ENCODE data around the gene OR4N2. TPM values are rescaled to one million over a fixed set of nuclear protein-coding genes. Genes with fewer than 3 reads are reported as not detected.
A peak's percentile ranks its signal among the peaks of the same experiment; 100 is the strongest.
"Not testable (repeated sequence)": the region's sequence is repeated elsewhere in the genome, so short reads cannot be mapped to it uniquely, and the experiment has no call there.

Gene OR4N2
- total RNA-seq, 2 donors from 2014 or later: not detected

- Mint-ChIP-seq H3K27ac (no peak overlapping the region), H3K9me3 (peaks cover 0 to 1% of the 10 kb centered on the region in 2 donors), H3K4me1 (ENCODE audit: low read depth) (no peaks in the 10 kb centered on the region), H3K27me3 (ENCODE audit: low read depth) (no peaks in the 10 kb centered on the region), H3K36me3 (ENCODE audit: insufficient read depth in 2 of 2) (no peaks in the 10 kb centered on the region), H3K4me3 (no peak overlapping the region)
- no peak for DNase-seq
- peak in 1 of 2 donors; percentile 43 for ATAC-seq (replicated peaks in 1 of 2)
Observed at GRCh38 chr14:19801118-19801464, 2.5 kb upstream of the OR4N2 start.

DNA sequence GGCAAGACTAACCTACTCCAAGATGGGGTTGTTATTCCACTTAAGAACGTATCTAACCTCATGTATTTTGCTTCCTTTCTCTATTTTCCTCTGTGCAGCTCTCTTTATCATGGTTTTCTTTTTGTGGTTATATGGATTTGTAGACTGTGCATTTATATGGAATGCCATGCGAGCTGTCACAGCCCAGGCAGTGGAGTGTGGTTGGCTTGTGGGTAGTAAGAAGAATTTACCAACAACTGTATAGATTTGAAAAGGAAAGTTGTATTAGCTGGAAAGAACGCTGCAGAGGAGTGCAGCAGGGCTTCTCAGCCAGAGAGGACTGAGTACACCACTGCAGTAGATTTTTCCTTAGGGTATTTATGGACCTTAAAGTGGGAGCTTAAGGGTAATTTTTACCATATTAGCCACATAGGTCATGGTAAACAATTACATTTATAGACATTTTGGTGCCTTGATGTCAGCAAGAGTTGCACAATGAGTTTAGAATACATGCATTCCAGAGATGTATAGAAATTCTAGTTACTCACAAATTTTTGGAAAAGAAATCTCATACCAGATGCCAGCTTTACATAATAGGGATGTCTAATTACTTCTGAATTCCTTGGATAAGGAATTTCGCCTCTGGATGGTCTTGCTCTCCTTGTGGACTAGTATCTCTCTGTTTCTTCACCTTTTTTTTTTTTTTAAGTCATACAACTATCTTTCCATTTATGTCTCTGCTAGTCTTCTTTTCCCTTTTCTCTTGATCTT is 9.8 kb downstream of the OR4N2 start:
- not testable (repeated sequence) for ATAC-seq (replicated peaks in 1 of 2)

DNA sequence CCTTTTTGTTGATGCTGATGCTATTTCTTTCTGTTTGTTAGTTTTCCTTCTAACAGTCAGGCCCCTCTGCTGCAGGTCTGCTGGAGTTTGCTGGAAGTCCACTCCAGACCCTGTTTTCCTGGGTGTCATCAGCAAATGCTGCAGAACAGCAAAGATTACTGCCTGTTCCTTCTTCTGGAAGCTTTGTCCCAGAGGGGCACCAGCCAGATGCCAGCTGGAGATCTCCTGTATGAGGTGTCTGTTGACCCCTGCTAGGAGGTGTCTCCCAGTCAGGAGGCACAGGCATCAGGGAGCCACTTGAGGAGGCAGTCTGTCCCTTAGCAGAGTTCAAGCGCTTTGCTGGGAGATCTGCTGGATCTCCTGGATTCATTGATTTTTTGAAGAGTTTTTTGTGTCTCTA is 16.3 kb downstream of the OR4N2 start:
- H3K27ac Mint-ChIP-seq; H3K36me3 Mint-ChIP-seq (ENCODE audit: insufficient read depth in 2 of 2); H3K27me3 Mint-ChIP-seq (ENCODE audit: low read depth); H3K9me3 Mint-ChIP-seq; DNase-seq; H3K4me1 Mint-ChIP-seq (ENCODE audit: low read depth); ATAC-seq (replicated peaks in 1 of 2); H3K4me3 Mint-ChIP-seq: not testable (repeated sequence)

More for the DNA sequence above, 9.8 kb downstream of the OR4N2 start:
- H3K27ac Mint-ChIP-seq; H3K9me3 Mint-ChIP-seq; H3K36me3 Mint-ChIP-seq (ENCODE audit: insufficient read depth in 2 of 2); DNase-seq; H3K27me3 Mint-ChIP-seq (ENCODE audit: low read depth); H3K4me1 Mint-ChIP-seq (ENCODE audit: low read depth); H3K4me3 Mint-ChIP-seq: not testable (repeated sequence)

GRCh38 chr14:19821016-19821415 is 17.4 kb downstream of the OR4N2 start:
- H3K27me3 Mint-ChIP-seq (ENCODE audit: low read depth); H3K9me3 Mint-ChIP-seq; H3K27ac Mint-ChIP-seq; H3K36me3 Mint-ChIP-seq (ENCODE audit: insufficient read depth in 2 of 2); H3K4me3 Mint-ChIP-seq; H3K4me1 Mint-ChIP-seq (ENCODE audit: low read depth); ATAC-seq (replicated peaks in 1 of 2); DNase-seq: not testable (repeated sequence)

DNA sequence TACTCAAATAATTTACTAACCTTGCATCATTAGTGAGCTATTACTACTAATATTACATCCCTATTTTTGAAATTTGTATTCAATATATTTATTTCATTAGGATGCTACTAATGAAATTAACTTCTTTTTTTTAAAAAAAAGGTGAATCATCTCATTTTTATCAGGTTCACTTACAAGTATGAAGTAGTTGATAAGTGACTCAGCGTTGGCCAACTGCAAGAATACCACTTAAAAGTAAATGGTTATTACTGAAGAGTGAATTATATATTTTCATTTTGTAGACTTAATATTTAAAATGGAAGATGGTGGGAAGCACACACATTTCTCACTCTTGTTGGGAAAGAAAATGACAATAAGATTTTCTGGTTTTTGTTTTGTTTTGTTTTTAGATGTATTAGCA is 19.6 kb downstream of the OR4N2 start:
- Mint-ChIP-seq H3K4me3 (no peak overlapping the region), H3K9me3 (peaks cover 7 to 9% of the 10 kb centered on the region in 2 donors), H3K27ac (no peak overlapping the region), H3K36me3 (ENCODE audit: insufficient read depth in 2 of 2) (peaks cover 0 to 3% of the 10 kb centered on the region in 2 donors), H3K27me3 (ENCODE audit: low read depth) (no peaks in the 10 kb centered on the region), H3K4me1 (ENCODE audit: low read depth) (no peaks in the 10 kb centered on the region)
- ATAC-seq (replicated peaks in 1 of 2) (no peak), DNase-seq (no peak)

DNA sequence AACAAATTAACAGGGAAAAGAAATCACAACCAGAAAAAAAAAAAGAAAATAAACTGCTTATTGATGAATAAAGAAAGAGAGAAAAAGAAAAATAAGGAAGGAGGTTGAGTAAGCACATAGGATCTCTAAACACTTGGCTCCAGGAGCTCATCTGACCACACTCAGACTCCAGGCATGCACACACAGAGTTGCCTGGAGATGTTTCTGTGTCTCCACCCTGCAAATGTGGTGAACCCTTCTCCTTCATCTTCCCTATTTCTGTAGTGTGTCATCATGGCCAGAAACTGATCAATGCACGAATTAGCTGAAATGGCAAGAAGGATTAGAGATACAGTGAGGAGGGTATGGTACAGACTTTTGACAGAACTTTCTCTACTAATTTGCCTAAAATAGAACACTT is 20.2 kb downstream of the OR4N2 start:
- peaks cover 0 to 3% of the 10 kb centered on the region in 2 donors for H3K36me3 Mint-ChIP-seq (ENCODE audit: insufficient read depth in 2 of 2)
- H3K4me1 Mint-ChIP-seq (ENCODE audit: low read depth): no peaks in the 10 kb centered on the region
- DNase-seq (no peak), ATAC-seq (replicated peaks in 1 of 2) (no peak)
- no peaks in the 10 kb centered on the region for H3K27me3 Mint-ChIP-seq (ENCODE audit: low read depth)
- H3K4me3 Mint-ChIP-seq: no peak overlapping the region
- no peak overlapping the region for H3K27ac Mint-ChIP-seq
- H3K9me3 Mint-ChIP-seq: peaks cover 6 to 9% of the 10 kb centered on the region in 2 donors

GRCh38 chr14:19827626-19828244 is 24.2 kb downstream of the OR4N2 start:
- not testable (repeated sequence) for ATAC-seq (replicated peaks in 1 of 2); H3K36me3 Mint-ChIP-seq (ENCODE audit: insufficient read depth in 2 of 2); H3K9me3 Mint-ChIP-seq; H3K4me1 Mint-ChIP-seq (ENCODE audit: low read depth); DNase-seq; H3K27ac Mint-ChIP-seq; H3K4me3 Mint-ChIP-seq; H3K27me3 Mint-ChIP-seq (ENCODE audit: low read depth)

- ATAC-seq (replicated peaks in 1 of 2) (no peak), DNase-seq (no peak)
- H3K36me3 Mint-ChIP-seq (ENCODE audit: insufficient read depth in 2 of 2): no peaks in the 10 kb centered on the region
- no peaks in the 10 kb centered on the region for H3K9me3 Mint-ChIP-seq
- no peak overlapping the region for H3K27ac Mint-ChIP-seq
- H3K27me3 Mint-ChIP-seq (ENCODE audit: low read depth): no peaks in the 10 kb centered on the region
- H3K4me1 Mint-ChIP-seq (ENCODE audit: low read depth): no peaks in the 10 kb centered on the region
- no peak overlapping the region for H3K4me3 Mint-ChIP-seq
Observed at GRCh38 chr14:19828314-19828713, 24.7 kb downstream of the OR4N2 start.

GRCh38 chr14:19834203-19834848 is 30.8 kb downstream of the OR4N2 start:
- not testable (repeated sequence) for H3K27me3 Mint-ChIP-seq (ENCODE audit: low read depth); H3K9me3 Mint-ChIP-seq; H3K4me1 Mint-ChIP-seq (ENCODE audit: low read depth)

DNA sequence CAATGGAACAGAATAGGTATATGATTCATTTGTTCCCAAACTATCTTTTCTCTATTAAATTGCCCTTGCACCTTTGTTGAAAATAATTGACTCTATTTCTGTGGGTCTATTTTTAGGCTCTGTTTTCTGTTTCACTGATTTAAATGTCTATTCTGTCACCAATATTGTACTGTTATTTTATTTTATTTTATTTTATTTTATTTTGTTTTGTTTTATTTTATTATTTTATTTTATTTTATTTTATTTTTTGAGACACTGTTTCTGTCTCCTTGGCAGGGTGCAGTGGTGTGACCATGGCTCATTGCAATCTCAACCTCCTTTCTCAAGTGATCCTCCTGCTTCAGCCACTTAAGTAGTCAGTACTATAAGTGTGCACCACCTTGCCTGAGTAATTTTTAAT is 34.9 kb downstream of the OR4N2 start:
- H3K4me1 Mint-ChIP-seq (ENCODE audit: low read depth): no peaks in the 10 kb centered on the region
- H3K27me3 Mint-ChIP-seq (ENCODE audit: low read depth): no peaks in the 10 kb centered on the region
- H3K27ac Mint-ChIP-seq: no peak overlapping the region
- peaks cover 0 to under 1% of the 10 kb centered on the region in 2 donors for H3K9me3 Mint-ChIP-seq
- H3K36me3 Mint-ChIP-seq (ENCODE audit: insufficient read depth in 2 of 2): no peaks in the 10 kb centered on the region
- DNase-seq (no peak), ATAC-seq (replicated peaks in 1 of 2) (no peak)
- no peak overlapping the region for H3K4me3 Mint-ChIP-seq

More at GRCh38 chr14:19834203-19834848, 30.8 kb downstream of the OR4N2 start:
- not testable (repeated sequence) for H3K36me3 Mint-ChIP-seq (ENCODE audit: insufficient read depth in 2 of 2); DNase-seq; H3K4me3 Mint-ChIP-seq; H3K27ac Mint-ChIP-seq; ATAC-seq (replicated peaks in 1 of 2)

GRCh38 chr14:19851365-19851764 is 47.8 kb downstream of the OR4N2 start:
- Mint-ChIP-seq H3K4me1 (ENCODE audit: low read depth) (no peaks in the 10 kb centered on the region), H3K36me3 (ENCODE audit: insufficient read depth in 2 of 2) (no peaks in the 10 kb centered on the region), H3K27ac (no peak overlapping the region), H3K4me3 (no peak overlapping the region), H3K27me3 (ENCODE audit: low read depth) (no peaks in the 10 kb centered on the region), H3K9me3 (peaks cover 4 to 5% of the 10 kb centered on the region in 2 donors)
- ATAC-seq (replicated peaks in 1 of 2) (peak in 1 of 2 donors; percentile 32), DNase-seq (no peak)

DNA sequence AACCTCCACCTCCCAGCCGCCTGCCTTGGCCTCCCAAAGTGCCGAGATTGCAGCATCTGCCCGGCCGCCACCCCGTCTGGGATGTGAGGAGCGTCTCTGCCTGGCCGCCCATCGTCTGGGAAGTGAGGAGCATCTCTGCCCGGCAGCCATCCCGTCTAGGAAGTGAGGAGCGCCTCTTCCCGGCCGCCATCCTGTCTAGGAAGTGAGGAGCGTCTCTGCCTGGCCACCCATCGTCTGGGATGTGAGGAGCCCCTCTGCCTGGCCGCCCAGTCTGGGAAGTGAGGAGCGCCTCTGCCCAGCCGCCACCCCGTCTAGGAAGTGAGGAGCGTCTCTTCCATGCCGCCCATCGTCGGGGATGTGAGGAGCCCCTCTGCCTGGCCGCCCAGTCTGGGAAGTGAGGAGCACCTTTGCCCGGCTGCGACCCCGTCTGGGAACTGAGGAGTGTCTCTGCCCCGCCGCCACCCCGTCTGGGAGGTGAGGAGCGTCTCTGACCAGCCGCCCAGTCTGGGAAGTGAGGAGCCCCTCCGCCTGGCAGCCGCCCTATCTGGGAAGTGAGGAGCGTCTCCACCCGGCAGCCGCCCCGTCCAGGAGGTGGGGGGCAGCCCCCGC is 62.6 kb downstream of the OR4N2 start:
- not testable (repeated sequence) for H3K4me1 Mint-ChIP-seq (ENCODE audit: low read depth); ATAC-seq (replicated peaks in 1 of 2); H3K27ac Mint-ChIP-seq; H3K4me3 Mint-ChIP-seq; H3K9me3 Mint-ChIP-seq; H3K27me3 Mint-ChIP-seq (ENCODE audit: low read depth); DNase-seq; H3K36me3 Mint-ChIP-seq (ENCODE audit: insufficient read depth in 2 of 2)

GRCh38 chr14:19873178-19873577 is 69.6 kb downstream of the OR4N2 start:
- Mint-ChIP-seq H3K36me3 (ENCODE audit: insufficient read depth in 2 of 2) (no peaks in the 10 kb centered on the region), H3K4me1 (ENCODE audit: low read depth) (no peaks in the 10 kb centered on the region), H3K27me3 (ENCODE audit: low read depth) (no peaks in the 10 kb centered on the region), H3K4me3 (no peak overlapping the region), H3K9me3 (no peaks in the 10 kb centered on the region), H3K27ac (no peak overlapping the region)
- DNase-seq (no peak), ATAC-seq (replicated peaks in 1 of 2) (no peak)

All from activated T-cell treated with anti-CD3 and anti-CD28 coated beads, Interleukin-2, amount 50 U/mL, for 72 hours (primary cell).